HuH-7 (cell line): ENCODE results near the gene FXYD3.

Experiments
- DNase-seq: peaks from one replicate; pipeline ENCODE4 v3.0.0; 2011; ENCODE audit warnings: low spot score

FXYD3 gene

DNA sequence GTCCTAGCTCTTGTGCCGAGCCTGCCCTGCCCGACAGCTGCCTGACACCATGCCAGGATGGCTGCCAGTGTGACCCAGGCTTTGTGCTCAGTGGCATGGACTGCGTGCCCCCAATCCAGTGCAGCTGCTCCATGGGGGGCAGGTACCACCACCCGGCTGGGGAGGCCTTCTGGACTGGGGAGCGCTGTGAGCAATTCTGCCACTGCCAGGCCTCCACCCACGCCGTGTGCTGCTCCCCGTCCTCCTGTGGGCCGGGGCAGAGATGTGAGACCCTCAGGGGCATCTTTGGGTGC, 9.4 kb upstream of the FXYD3 start:
- DNase-seq: no peak

DNA sequence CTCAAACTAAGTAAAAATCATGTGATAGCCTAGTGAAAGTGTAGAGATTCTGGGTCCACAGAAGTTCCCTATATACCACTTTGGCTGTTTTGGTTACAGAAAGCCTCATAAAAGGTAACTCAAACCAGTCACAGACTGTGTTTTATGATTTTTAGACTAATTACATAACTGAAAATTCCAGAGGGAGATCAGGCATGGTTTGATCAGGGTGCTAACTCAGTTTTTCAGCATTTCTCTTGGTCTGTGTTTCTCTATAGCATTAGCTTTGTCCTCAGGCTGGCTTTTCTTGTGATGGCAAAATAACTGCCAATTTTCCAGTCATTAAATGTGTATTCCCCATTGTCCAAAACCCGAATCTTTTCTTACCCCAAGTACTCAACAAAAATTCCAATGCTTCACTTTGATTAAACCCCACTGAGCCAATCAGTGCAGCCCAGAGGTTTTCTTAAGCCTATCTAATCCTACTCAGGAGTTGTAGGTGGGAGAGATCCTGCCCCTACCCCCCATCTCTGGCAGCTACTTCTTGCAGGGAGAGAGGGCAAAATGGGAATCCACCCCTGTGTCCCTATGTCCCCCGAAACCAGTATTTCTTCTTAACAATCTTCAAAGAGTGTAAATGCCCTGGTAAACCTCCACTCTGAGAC, 8.6 kb upstream of the FXYD3 start:
- no peak for DNase-seq

DNA sequence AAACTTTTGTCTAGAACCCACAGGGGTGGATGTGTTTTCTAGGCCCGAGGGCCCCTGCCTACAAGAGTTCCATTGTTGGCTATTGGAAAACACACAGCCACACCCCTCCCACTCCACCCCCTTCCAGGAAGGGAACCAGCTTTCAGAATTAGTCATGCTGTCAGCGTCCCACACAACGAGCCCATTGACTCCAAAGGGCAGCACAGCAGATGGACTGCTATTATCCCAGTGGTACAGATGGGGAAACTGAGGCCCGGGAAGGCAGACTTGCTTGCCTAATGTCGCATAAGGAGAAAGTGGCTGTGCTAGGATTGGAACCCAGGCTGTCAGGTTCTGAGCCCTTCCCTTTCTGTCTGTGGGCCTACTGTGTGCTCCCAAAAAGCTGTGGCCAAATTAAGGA, 8.1 kb upstream of the FXYD3 start:
- DNase-seq: peak; percentile 52

DNA sequence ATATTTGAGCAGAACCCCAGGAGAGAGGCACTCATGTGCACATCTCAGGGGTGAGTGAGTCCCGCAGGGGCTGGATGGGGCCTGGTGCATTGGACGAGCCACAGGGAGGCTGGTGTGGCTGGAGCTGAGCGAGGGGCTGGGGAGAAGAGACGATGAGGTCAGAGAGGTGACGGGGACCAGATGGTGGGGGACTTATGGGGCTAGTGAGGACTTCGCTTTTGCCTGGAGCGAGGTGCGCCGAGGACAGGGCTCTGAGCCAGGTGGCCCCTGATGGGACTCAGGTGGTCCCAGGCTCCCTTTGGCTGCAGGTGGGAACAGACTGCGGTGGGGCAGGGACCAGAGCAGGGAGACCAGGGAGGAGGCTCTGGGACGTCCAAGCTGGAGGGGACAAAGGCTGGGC, 6.9 kb upstream of the FXYD3 start:
- no peak for DNase-seq

DNA sequence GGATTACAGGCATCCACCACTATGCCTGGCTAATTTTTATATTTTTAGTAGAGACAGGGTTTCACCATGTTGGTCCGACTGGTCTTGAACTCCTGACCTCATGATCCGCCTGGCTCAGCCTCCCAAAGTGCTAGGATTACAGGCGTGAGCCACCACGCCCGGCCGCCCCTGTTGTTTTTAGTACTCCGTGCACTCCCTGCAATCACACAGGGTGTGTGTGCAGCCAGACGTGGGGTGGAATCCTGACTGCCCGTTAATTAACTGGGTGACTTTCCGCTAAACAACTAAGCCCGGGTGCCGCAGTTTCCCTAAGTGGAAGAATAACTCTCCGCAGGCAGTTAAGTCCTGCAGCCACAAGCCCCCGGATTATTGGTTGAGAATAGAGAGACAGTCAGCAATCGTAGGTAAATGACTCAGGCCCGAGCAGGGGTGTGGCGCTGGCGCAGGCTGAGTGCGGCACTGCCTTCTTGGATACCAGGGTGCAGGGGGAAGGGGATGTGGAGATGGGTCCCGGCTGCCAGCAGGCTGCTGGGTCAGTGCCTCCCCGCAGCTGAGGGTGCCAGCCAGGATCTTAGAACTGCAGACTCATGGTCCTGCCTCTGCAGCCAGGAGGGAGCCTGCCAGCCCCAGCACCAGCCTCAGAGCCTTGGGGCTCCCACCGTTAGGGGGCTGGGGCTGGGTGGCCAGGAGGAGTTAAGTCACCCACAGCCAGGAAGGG, 6.1 kb upstream of the FXYD3 start:
- no peak for DNase-seq

DNA sequence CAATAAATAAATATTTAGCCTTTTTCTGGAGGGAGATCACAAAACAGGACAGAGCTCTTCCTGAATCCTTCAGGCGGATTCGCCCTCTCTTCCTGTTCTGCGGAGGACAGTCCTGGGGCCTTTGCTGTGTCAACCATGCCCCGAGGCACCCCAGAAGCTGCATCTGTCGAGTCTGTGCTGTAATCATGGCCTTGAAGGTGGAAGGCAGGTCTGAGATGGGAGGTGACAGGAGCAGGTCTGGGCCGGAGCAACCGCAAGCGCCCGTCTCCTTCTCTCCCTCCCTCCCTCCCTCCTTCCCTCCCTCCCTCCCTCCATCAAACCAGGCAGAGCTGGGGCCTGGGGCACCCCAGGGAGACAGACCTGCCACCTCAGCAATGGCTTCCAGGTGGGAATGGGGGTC, 4.6 kb upstream of the FXYD3 start:
- DNase-seq: no peak

DNA sequence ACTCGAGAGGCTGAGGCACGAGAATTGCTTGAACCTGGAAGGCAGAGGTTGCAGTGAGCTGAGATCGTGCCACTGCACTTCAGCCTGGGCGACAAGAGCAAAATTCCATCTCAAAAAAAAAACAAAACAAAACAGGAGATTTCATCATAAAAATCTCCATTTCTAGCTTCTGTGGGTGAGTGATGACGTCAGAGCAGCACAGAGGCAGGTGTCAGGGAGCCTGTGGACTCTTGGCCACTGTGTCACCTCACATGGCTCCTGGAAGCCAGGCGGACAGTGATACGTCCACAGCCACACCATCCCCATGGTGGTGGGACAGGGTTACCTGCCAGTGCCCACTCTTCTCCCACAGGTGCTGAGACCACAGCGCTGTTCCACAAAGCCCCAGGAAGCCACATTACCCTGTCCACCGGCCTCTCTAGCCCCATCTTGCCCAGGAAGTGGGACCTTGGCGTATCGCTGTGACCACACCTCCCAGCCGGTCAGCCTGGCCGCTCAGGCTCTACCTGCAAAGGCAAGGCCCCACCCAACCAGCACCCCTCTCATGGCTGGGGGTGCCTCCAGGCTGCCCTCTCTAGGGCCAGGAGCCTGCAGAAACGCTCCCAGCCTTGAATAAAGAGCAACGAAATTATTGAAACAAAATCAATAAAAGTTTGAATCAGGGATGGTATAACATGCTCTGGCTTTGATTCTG, 2.5 kb upstream of the FXYD3 start:
- DNase-seq: no peak

DNA sequence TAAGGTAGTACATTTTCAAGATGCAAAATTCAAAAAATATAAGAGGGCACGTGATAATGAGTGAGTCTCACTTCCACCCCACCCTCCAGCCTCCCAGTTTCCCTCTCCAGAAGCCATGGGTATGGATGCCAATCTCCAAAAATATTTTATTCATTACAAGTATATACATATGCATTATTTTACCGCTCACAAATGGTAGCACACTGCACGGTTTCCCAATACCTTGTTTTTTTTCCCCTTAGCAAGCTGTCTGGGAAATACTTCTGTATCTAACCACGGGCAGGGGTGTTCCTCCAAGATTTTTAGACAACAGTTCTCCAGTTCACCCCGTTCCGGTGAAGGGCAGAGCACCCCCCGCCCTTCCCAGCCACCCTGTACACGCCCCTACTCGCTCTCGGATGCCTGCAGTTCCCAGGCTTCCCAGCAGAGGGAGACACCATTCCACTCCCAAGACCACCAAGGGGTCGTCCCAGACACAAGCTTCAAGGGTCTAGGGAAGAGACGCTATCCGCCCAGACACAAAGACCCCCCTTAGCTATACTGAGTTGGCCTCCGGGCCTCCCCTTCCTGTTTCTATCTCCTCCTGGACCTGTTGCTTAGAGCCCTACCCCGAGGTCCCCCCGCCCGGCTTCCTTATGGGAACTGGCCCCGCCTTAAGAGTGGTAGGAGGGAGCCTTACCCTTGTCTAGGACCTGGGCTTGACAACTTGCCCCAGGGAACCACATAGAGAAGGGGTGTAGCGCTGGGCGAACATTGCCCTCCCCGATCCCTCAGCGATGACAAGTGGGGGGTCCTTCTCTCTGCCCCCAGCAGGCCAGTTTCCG, 1.1 kb upstream of the FXYD3 start:
- peak; percentile 85 for DNase-seq

DNA sequence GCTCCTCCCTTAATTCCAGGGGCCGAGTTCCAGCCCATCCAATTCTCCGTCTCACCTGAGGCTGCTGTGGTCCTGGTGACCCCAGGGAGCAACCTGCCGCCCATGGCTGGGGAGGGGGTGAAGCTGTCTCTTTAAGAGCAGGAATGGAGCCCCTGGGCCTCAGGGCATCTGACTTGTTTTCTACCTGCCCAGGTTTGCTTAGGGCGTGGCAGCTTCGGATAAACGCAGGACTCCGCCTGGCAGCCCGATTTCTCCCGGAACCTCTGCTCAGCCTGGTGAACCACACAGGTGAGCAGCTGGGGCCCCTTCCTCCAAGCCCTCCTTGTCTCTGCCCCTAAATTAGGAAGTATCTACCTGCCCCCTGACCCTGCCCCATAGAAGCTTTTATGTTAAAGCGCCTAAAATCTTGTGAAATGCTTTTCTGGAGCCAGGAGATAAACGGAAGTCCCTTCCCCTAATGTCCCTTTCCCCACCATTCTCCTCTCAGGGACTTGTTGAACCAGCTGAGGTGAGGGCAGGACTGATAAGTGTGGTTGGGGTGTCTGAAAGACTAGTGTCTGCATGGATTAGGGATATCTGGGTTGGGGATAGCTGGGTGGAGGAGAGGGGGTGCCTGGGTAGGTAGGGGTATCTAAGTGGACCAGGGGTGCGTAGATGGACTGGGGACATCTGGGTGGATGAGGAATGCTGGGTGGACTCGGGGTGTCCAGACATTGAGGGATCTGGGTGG, 614 bp downstream of the FXYD3 start:
- no peak for DNase-seq

DNA sequence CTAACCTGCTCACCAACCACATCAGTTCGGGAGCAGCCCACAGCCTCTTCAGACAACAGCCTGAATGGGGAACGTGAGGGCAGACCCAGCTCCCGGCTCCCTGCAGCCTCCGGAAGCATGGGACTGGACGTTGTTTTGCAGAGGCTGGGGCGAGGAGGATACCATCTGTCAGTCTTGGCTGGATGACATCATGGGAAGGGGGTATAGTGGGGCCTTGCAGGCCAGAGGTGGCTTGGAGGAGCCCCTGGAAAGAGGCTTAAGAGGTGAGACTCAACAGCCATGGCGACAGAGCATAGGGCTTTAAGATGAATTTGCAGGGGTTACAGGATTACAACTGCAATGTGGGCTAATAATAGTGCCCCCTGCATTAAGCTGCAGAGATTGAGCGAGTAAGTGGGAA, 1.5 kb downstream of the FXYD3 start:
- no peak for DNase-seq

DNA sequence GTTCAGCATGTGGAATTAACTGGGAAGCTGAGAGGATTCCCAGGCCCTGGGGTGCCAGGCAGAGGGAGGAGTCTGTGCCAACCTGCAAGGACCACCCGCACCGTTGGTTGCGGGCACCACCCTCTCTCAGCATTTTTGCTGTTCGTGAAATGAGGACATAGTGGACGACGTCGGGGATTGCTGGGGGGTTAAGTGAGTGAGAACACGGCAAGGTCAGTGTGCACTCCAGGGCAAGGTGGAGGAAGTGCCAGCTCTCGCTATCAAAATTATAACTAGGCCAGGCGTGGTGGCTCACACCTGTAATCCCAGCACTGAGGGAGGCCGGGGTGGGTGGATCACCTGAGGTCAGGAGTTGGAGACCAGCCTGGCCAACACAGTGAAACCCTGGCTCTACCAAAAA, 2.2 kb downstream of the FXYD3 start:
- DNase-seq: no peak

DNA sequence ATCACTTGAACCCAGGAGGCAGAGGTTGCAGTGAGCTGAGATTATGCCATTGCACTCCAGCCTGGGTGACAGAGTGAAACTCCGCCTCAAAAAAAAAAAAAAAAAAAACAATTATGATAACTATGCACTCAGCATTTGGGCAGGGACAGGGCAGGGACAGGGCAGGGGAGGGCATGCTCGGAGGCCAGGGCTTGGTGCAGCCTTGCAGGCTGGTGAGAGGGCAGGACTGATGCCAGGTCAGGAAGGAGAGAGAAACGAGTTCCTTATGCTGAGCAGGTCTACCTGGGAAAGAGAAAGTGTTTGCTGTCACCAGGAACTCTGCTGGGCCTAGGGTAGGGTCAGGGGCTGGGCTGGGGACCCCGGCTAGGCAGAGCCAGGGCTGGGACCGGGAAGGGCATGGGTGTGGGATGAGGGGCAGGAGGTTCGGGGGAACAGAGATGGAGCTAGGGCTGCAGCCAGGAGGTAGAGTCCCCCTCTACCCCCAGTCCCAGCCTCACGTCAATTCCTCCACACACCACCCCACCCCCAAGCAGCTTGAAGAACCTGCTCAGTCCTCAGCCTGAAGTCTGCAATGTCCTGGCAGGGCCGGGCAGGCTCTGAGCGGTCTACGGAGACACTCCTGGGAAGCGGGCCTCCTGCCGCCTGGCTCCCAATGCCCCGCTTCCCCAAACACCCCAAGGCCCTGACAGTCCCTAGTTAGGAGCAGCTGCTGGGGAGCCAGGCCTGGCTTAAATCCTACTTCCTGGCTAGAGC, 2.8 kb downstream of the FXYD3 start:
- DNase-seq: no peak

DNA sequence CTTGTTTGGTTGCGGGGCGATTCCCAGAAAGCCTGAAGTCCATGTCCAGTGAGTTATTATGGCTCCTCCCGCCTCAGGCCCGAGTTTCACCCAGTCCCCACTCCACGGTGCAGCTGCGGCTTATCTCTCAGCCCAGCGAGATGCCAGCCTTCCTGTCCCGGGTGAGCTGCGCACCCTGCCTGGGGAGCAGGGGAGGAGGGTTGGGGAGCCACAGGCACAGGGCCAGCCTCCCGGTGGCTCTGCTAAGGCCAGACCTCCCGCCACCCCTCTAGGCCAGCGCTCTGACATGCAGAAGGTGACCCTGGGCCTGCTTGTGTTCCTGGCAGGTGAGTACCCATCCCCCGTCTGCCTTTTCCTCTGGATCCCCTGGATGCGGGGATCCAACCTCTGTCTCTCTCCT, 3.5 kb downstream of the FXYD3 start:
- no peak for DNase-seq

DNA sequence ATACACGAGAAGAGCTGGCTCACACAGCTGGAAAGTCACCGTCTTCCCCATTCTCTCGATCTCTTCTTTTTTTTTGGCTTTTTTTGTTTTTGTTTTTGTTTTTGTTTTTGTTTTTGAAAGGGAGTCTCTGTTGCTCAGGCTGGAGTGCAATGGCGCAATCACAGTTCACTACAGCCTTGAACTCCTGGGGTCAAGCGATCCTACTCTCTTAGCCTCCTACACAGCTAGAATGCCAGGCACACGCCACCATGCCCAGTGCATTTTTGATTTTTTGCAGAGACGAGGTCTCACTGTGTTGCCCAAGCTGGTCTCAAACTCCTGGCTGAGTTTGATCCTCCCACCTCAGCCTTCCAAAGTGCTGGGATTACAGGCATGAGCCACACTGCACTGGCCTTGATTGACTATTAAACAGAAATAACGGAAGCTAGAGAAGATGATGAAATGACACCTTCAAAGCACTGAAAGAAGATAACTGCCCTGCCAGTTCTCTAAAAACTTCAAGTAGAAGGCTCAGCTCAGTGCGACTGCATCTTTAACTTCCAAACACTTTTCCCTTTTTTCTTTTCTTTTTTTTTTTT, 4.0 kb downstream of the FXYD3 start:
- no peak for DNase-seq

DNA sequence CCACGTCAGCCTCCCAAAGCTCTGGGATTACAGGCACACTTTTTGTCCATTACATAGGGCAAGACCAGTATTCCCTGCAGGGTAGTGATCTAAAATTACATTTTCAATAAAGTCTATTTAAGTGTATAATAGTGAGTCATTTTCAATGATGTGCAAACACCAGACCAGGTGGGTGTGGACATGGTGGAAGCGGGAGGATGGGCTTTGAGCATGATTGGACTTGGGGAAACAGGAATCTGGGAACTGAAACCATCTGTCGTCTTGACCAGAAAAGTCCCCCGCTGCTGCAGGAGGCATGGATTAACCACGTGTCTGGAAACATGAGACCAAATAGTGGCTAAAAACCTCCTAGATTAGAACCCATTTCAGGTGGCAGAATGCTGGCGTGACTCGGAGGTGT, 4.9 kb downstream of the FXYD3 start:
- DNase-seq: no peak

DNA sequence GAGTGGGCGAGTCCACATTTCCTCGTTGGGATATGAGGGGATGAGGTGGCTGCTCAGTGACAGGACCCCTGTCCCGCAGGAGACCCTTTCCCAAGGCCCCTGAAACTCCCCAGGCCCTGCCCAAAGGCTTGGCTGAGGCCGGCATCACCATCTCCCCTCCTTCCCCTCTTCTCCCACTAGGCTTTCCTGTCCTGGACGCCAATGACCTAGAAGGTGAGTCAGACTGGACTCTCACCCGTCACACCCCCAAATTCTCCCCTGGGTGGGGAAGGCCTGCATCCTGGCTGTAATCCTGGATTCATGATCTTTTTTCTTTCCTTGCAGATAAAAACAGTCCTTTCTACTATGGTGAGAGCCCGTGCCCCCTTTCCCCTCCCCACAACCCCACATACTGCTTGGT, 5.3 kb downstream of the FXYD3 start:
- DNase-seq: no peak

DNA sequence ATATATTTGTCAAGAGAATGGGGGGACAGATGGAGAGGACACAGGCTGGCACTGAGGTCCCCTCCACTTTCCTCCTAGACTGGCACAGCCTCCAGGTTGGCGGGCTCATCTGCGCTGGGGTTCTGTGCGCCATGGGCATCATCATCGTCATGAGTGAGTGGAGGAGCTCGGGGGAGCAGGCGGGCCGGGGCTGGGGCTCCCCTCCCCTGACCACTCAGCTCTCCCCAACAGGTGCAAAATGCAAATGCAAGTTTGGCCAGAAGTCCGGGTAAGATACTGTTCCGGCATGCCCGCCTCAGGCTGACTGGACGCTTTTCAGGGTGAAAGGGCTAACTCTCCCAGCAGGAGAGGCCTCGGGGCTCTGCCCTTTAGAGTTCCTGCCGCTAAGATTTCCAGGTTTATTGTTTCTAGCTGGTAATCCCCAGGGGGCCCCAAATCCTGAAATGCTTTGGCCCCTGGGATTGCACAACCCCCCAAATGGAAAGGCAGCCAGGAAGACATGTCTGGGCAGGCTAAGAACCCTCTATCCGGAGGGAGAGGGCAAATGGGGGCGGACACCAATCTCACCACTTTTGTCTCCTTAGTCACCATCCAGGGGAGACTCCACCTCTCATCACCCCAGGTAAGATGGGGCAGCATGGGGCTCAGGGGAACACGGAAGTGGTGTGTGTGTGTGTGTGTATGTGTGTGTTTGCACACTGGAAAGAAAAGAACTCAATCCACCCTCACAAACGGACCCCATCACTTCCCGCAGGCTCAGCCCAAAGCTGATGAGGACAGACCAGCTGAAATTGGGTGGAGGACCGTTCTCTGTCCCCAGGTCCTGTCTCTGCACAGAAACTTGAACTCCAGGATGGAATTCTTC, 7.3 kb downstream of the FXYD3 start:
- no peak for DNase-seq

DNA sequence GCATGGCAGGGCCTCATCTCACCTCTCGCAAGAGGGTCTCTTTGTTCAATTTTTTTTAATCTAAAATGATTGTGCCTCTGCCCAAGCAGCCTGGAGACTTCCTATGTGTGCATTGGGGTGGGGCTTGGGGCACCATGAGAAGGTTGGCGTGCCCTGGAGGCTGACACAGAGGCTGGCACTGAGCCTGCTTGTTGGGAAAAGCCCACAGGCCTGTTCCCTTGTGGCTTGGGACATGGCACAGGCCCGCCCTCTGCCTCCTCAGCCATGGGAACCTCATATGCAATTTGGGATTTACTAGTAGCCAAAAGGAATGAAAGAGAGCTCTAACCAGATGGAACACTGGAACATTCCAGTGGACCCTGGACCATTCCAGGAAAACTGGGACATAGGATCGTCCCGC, 8.0 kb downstream of the FXYD3 start:
- DNase-seq: no peak

DNA sequence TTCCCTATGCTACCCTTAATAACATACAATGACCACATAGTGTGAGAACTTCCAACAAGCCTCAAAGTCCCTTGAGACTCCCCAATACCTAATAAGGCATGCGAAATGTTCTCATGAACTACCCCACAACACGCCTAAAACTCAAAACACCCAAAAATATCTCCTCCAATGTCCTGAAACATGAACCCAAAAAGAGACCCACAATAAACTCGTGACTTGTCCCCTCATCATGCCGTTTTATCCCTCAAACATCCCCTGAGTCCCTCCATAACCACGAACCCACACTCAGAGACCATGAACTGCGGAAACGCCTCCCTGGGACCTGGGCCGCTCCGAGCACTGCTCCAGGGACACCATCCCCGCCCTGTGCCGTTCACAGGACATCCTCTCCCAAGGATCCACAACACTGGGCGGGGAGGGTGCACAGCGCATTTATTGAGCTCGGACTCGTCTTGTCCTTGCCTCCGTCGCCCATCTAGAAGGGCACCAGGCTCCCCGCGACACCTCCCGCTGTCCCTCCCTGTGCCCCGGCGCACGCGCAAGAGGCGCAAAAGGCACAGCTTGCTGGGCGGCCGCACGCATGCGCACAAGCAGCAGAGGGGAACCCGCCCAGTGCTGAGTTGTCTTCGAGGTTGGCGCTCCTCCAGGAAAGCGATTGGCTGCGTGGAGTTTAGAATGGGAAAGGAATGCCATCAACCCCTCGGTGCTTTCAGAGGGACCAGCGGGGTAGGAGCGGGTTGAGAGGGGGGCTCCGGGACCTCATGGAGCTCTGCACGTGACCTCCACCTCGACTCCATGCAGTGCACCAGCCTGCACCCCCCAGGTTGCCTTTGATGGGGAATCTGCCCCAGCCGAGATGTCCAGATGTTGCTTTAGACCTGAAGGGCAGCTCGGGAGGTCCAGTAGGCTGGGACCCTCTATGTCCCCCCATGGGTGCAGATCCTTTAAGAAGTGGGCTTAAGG, 8.8 kb downstream of the FXYD3 start:
- no peak for DNase-seq
